ENCODE results near the gene SRRM3.

DNA sequence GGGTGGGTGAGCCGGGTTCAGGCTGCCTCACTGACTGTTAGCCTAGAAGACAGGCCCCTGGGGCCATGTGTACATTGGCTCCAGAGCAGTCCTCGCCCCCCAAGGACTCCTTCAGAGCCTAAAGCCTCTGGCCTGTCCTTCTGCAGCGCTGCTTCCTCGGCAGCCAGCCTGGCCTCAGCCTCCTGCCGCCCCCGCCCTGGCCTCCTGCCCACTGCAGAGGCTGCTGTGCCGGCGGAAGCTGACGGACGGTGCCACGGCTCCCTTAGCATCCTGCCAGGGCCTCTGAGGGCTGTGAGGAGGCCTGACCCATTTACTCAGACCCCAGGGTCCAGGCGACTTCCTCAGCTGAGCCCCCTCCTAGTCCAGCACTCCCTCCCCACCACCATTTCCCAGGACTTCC lies 4.9 kb downstream of the SRRM3 start:
- no peak for TF ChIP-seq EP300 (conservative IDR thresholded peaks at IDR 0.05; ENCODE audit: poor library complexity, severe bottlenecking)
- no peak for TF ChIP-seq MXI1 (conservative IDR thresholded peaks at IDR 0.05; ENCODE audit: poor library complexity, severe bottlenecking)
- TF ChIP-seq, protein P1, sequence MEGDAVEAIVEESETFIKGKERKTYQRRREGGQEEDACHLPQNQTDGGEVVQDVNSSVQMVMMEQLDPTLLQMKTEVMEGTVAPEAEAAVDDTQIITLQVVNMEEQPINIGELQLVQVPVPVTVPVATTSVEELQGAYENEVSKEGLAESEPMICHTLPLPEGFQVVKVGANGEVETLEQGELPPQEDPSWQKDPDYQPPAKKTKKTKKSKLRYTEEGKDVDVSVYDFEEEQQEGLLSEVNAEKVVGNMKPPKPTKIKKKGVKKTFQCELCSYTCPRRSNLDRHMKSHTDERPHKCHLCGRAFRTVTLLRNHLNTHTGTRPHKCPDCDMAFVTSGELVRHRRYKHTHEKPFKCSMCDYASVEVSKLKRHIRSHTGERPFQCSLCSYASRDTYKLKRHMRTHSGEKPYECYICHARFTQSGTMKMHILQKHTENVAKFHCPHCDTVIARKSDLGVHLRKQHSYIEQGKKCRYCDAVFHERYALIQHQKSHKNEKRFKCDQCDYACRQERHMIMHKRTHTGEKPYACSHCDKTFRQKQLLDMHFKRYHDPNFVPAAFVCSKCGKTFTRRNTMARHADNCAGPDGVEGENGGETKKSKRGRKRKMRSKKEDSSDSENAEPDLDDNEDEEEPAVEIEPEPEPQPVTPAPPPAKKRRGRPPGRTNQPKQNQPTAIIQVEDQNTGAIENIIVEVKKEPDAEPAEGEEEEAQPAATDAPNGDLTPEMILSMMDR (IDR thresholded peaks at IDR 0.05; ENCODE audit: poor library complexity, severe bottlenecking): no peak
- TF ChIP-seq SMC3 (conservative IDR thresholded peaks at IDR 0.05; ENCODE audit: poor library complexity): no peak
- TF ChIP-seq EZH2 (IDR thresholded peaks at IDR 0.05; ENCODE audit: borderline replicate concordance, insufficient read depth, low read length, poor library complexity, severe bottlenecking): no peak

Data from neural cell (in vitro differentiated cells).